Activated naive CD8-positive, alpha-beta T cell treated with anti-CD3 and anti-CD28 coated beads for 36 hours (primary cell): ENCODE results near the gene SLBP. TPM values are rescaled to one million over a fixed set of nuclear protein-coding genes. Genes with fewer than 3 reads are reported as not detected.

Source experiments
- DNase-seq: peaks from one replicate; pipeline ENCODE4 v3.0.0; 2021
- H3K27ac Mint-ChIP-seq: one replicate; pipeline ENCODE4 v1.8.0; 2022; ENCODE audit warnings: mild to moderate bottlenecking, moderate library complexity, mixed read lengths
- H3K27me3 Mint-ChIP-seq: one replicate; pipeline ENCODE4 v1.8.0; 2022; ENCODE audit warnings: mild to moderate bottlenecking, mixed read lengths
- H3K36me3 Mint-ChIP-seq: one replicate; pipeline ENCODE4 v1.8.0; 2021; ENCODE audit warnings: mild to moderate bottlenecking, mixed read lengths
- H3K4me1 Mint-ChIP-seq: one replicate; pipeline ENCODE4 v1.8.0; 2021; ENCODE audit warnings: mixed read lengths
- H3K4me3 Mint-ChIP-seq: one replicate; pipeline ENCODE4 v1.8.0; 2022; ENCODE audit warnings: mild to moderate bottlenecking, moderate library complexity, mixed read lengths
- H3K9me3 Mint-ChIP-seq: one replicate; pipeline ENCODE4 v1.8.0; 2022; ENCODE audit warnings: mixed read lengths
- total RNA-seq, 2 experiments: library from RNA; stranded (reverse); gene quantifications; one replicate each; pipeline ENCODE4 v1.2.3, GENCODE V29; 2021

SLBP gene
- 100 to 1,000 TPM; 183 to 184 TPM for total RNA-seq

- DNase-seq: peak; percentile 99
- H3K27me3 Mint-ChIP-seq: no peaks in the 10 kb centered on the region
- H3K36me3 Mint-ChIP-seq: peaks cover 60% of the 10 kb centered on the region
- H3K27ac Mint-ChIP-seq: peak within 1 kb of the TSS; percentile 99
- H3K4me3 Mint-ChIP-seq: peak within 1 kb of the TSS; percentile 100
- H3K4me1 Mint-ChIP-seq: peaks cover 47% of the 10 kb centered on the region
- H3K9me3 Mint-ChIP-seq: no peaks in the 10 kb centered on the region
Observed at GRCh38 chr4:1712216-1713002, at the start of gene SLBP. Gene SLBP, minus strand, starts transcription at chr4:1712319. Its CDS starts 131 bp downstream, at chr4:1712188.

GRCh38 chr4:1761130-1761689 is 49.1 kb upstream of the SLBP start:
- no peak for DNase-seq
- H3K4me1 Mint-ChIP-seq: peaks cover 4% of the 10 kb centered on the region
- H3K27me3 Mint-ChIP-seq: peaks cover 22% of the 10 kb centered on the region
- no peaks in the 10 kb centered on the region for H3K36me3 Mint-ChIP-seq
- no peak overlapping the region for H3K4me3 Mint-ChIP-seq
- H3K27ac Mint-ChIP-seq: no peak overlapping the region
- H3K9me3 Mint-ChIP-seq: no peaks in the 10 kb centered on the region

- Mint-ChIP-seq H3K9me3 (no peaks in the 10 kb centered on the region), H3K27ac (no peak overlapping the region), H3K36me3 (no peaks in the 10 kb centered on the region), H3K4me1 (peaks cover 4% of the 10 kb centered on the region), H3K4me3 (no peak overlapping the region), H3K27me3 (peaks cover 20% of the 10 kb centered on the region)
- no peak for DNase-seq
Observed at GRCh38 chr4:1760521-1761071, 48.5 kb upstream of the SLBP start.

- no peak overlapping the region for H3K27ac Mint-ChIP-seq
- peaks cover 4% of the 10 kb centered on the region for H3K4me1 Mint-ChIP-seq
- no peaks in the 10 kb centered on the region for H3K36me3 Mint-ChIP-seq
- DNase-seq: no peak
- peaks cover 13% of the 10 kb centered on the region for H3K27me3 Mint-ChIP-seq
- H3K4me3 Mint-ChIP-seq: no peak overlapping the region
- no peaks in the 10 kb centered on the region for H3K9me3 Mint-ChIP-seq
Observed at GRCh38 chr4:1759818-1760223, 47.7 kb upstream of the SLBP start.

DNA sequence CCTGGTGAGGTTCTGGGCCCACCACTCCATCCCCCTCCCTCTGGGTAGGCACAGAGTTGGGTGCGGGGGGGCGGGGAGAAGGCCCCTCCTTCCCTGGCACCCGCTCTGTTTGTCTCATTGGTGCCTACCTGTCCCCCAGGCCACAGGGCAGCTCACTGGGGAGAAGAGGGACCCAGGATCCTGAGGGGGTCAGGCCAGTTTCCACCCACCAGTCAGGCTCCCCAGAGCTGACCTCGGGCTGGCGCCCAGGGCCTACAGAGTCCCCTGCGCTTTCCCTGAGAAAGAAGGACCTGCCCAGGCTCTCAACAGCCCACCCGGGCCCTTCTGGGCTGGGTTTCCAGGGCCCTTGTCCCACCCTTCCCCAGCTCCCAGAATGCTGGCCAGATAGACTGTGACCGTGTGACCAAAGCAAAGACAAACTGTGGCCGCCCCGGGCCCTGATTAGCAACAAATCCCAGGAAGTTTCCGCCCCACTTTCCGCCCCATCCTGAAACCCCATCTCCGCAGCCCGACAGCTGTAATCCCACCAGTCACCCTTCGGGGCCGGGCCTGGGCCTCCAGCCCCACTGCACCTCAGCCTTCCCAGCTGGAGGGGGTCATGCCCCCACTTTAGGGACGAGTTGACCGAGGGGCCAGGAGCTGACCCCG is 47.2 kb upstream of the SLBP start:
- H3K9me3 Mint-ChIP-seq: no peaks in the 10 kb centered on the region
- peaks cover 4% of the 10 kb centered on the region for H3K4me1 Mint-ChIP-seq
- no peak for DNase-seq
- no peak overlapping the region for H3K4me3 Mint-ChIP-seq
- no peak overlapping the region for H3K27ac Mint-ChIP-seq
- H3K27me3 Mint-ChIP-seq: peaks cover 10% of the 10 kb centered on the region
- H3K36me3 Mint-ChIP-seq: no peaks in the 10 kb centered on the region

GRCh38 chr4:1758306-1759121 is 46.4 kb upstream of the SLBP start:
- no peak for DNase-seq
- peaks cover 4% of the 10 kb centered on the region for H3K4me1 Mint-ChIP-seq
- no peak overlapping the region for H3K4me3 Mint-ChIP-seq
- H3K27me3 Mint-ChIP-seq: peaks cover 5% of the 10 kb centered on the region
- no peaks in the 10 kb centered on the region for H3K36me3 Mint-ChIP-seq
- no peak overlapping the region for H3K27ac Mint-ChIP-seq
- no peaks in the 10 kb centered on the region for H3K9me3 Mint-ChIP-seq

- DNase-seq: no peak
- Mint-ChIP-seq H3K4me1 (peaks cover 4% of the 10 kb centered on the region), H3K27ac (no peak overlapping the region), H3K36me3 (no peaks in the 10 kb centered on the region), H3K27me3 (peaks cover 5% of the 10 kb centered on the region), H3K4me3 (no peak overlapping the region), H3K9me3 (no peaks in the 10 kb centered on the region)
Observed at GRCh38 chr4:1757836-1758235, 45.7 kb upstream of the SLBP start.

DNA sequence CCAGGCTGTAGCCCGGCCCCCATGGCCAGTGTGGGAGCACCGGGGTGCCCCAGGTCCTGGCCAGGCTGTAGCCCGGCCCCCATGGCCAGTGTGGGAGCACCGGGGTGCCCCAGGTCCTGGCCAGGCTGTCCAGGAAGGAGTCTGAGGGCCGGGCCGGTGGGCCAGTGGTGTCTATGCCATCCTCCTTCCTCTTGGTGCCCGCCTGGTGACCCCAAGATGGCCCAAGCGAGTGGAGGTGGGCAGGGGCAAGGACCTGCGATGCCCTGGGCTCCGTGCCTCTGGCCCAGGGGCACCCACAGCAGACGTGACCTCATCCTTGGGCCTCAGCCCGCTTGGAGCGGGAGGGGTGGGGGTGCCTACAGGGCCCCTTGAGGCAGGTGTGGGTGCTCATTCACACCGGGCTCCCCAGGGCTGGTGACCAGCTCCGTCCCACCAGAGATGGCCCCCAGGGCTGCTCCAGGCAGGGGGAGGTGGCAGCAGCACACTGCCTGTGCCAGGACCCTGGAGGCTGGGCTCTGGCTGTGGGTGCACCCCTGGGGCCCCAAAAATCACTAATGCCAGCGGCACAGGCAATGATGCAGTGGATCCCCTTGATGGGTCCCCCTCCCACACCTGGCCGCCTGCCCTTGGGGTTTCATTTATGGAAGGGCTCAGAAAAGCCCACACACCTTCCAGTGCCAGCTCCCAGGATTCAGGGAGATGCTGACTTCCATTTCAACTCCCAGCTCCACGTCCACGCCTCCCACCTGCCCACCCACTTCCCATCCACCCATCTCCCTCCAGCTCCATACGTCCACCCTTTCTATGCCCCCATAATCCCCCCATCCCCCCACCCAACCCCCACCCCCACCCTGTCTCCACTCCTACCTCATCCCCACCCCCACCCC is 45.0 kb upstream of the SLBP start:
- Mint-ChIP-seq H3K4me3 (no peak overlapping the region), H3K36me3 (no peaks in the 10 kb centered on the region), H3K27ac (no peak overlapping the region), H3K27me3 (peaks cover under 1% of the 10 kb centered on the region), H3K9me3 (no peaks in the 10 kb centered on the region), H3K4me1 (peaks cover 4% of the 10 kb centered on the region)
- DNase-seq: no peak

- peaks cover 4% of the 10 kb centered on the region for H3K4me1 Mint-ChIP-seq
- no peaks in the 10 kb centered on the region for H3K9me3 Mint-ChIP-seq
- no peak overlapping the region for H3K4me3 Mint-ChIP-seq
- H3K27ac Mint-ChIP-seq: no peak overlapping the region
- H3K27me3 Mint-ChIP-seq: no peaks in the 10 kb centered on the region
- no peak for DNase-seq
- H3K36me3 Mint-ChIP-seq: no peaks in the 10 kb centered on the region
Observed at GRCh38 chr4:1756079-1756478, 44.0 kb upstream of the SLBP start.

DNA sequence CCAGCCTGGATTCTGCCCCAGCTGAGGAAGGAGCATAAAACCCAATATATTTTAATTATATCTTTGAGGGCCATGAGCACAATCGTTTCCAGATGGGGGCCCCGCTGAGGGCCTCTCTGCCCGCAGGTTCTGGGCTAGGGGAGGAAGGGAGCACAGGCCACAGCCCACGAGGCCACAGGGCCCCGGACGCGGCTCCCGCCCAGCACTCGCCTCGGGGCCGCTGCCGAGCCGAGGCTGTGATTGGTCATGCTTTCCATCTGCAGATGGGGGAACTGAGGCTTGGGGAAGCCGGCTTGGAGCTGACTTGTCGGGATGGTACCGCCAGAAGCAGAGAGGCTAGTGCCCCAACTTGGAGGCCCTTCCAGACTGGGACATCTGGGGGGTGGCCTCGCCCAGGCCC is 43.2 kb upstream of the SLBP start:
- no peaks in the 10 kb centered on the region for H3K36me3 Mint-ChIP-seq
- no peaks in the 10 kb centered on the region for H3K27me3 Mint-ChIP-seq
- DNase-seq: no peak
- no peak overlapping the region for H3K27ac Mint-ChIP-seq
- H3K9me3 Mint-ChIP-seq: no peaks in the 10 kb centered on the region
- H3K4me3 Mint-ChIP-seq: no peak overlapping the region
- H3K4me1 Mint-ChIP-seq: peaks cover 4% of the 10 kb centered on the region

DNA sequence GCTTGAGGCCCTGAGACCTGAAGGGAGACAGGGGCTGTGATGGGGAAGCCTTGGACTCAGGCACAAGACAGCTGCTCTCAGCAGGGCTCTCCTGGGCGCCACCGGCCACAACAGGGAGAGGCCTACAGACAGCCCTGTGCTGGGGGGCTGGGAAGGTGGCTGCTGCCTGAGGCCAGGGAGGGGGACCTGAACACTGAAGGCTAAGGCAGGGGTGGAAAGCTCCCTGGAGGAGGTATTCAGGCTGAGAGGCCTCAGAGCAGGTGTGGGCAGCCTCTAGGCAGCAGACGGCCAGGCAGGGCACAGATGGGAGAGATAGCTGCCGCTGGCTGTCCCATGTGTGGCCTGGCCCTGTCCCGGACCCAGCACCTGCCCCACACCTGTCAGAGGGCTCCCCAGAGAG is 42.2 kb upstream of the SLBP start:
- Mint-ChIP-seq H3K36me3 (no peaks in the 10 kb centered on the region), H3K27me3 (no peaks in the 10 kb centered on the region), H3K4me3 (no peak overlapping the region), H3K4me1 (no peaks in the 10 kb centered on the region), H3K9me3 (no peaks in the 10 kb centered on the region), H3K27ac (no peak overlapping the region)
- DNase-seq: no peak

GRCh38 chr4:1753697-1754311 is 41.7 kb upstream of the SLBP start:
- H3K27me3 Mint-ChIP-seq: no peaks in the 10 kb centered on the region
- H3K4me3 Mint-ChIP-seq: no peak overlapping the region
- H3K36me3 Mint-ChIP-seq: no peaks in the 10 kb centered on the region
- H3K27ac Mint-ChIP-seq: no peak overlapping the region
- no peaks in the 10 kb centered on the region for H3K4me1 Mint-ChIP-seq
- no peaks in the 10 kb centered on the region for H3K9me3 Mint-ChIP-seq
- no peak for DNase-seq

- H3K27ac Mint-ChIP-seq: no peak overlapping the region
- no peak for DNase-seq
- H3K4me3 Mint-ChIP-seq: no peak overlapping the region
- no peaks in the 10 kb centered on the region for H3K36me3 Mint-ChIP-seq
- no peaks in the 10 kb centered on the region for H3K9me3 Mint-ChIP-seq
- no peaks in the 10 kb centered on the region for H3K27me3 Mint-ChIP-seq
- H3K4me1 Mint-ChIP-seq: no peaks in the 10 kb centered on the region
Observed at GRCh38 chr4:1753294-1753696, 41.2 kb upstream of the SLBP start.
